ENCODE measurements around the gene RCN1.

The RCN1 gene

GRCh38 chr11:32109138-32109537 lies 18.3 kb downstream of the RCN1 start:
- no peak overlapping the region for H3K4me3 ChIP-seq (ENCODE audit: low read depth, low read length)
- in situ Hi-C loops (cut with HindIII; ENCODE audit: low sequenced_read_pairs): no loop called here
- DNase-seq (ENCODE audit: low read depth, low spot score): peak; percentile 69
- TF ChIP-seq, protein P1, sequence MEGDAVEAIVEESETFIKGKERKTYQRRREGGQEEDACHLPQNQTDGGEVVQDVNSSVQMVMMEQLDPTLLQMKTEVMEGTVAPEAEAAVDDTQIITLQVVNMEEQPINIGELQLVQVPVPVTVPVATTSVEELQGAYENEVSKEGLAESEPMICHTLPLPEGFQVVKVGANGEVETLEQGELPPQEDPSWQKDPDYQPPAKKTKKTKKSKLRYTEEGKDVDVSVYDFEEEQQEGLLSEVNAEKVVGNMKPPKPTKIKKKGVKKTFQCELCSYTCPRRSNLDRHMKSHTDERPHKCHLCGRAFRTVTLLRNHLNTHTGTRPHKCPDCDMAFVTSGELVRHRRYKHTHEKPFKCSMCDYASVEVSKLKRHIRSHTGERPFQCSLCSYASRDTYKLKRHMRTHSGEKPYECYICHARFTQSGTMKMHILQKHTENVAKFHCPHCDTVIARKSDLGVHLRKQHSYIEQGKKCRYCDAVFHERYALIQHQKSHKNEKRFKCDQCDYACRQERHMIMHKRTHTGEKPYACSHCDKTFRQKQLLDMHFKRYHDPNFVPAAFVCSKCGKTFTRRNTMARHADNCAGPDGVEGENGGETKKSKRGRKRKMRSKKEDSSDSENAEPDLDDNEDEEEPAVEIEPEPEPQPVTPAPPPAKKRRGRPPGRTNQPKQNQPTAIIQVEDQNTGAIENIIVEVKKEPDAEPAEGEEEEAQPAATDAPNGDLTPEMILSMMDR (IDR thresholded peaks at IDR 0.05; ENCODE audit: low read depth, low read length): no peak

DNA sequence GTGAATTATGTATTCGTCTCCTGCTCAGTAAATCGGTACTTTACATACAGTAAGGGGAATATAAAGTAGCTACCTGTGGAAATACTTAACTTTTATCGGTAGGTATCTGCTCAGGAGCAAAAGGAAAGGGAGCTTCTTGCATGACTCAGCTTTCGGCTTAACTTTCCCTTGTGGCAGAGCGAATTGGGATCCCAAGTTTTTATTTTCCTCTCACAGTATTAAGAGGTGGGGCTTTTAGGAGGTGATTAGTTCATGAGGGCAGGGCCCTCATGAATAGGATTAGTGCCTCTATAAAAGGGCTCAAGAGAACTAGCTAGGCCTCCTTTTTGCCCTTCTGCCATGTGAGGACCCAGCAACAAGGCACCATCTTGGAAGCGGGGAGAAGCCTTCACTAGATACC lies 18.7 kb downstream of the RCN1 start:
- H3K4me3 ChIP-seq (ENCODE audit: low read depth, low read length): no peak overlapping the region
- no peak for DNase-seq (ENCODE audit: low read depth, low spot score)
- in situ Hi-C loops (cut with HindIII; ENCODE audit: low sequenced_read_pairs): no loop called here
- TF ChIP-seq, protein P1 (IDR thresholded peaks at IDR 0.05; ENCODE audit: low read depth, low read length): no peak

- TF ChIP-seq, protein P1 (IDR thresholded peaks at IDR 0.05; ENCODE audit: low read depth, low read length): no peak
- no peak overlapping the region for H3K4me3 ChIP-seq (ENCODE audit: low read depth, low read length)
- in situ Hi-C loops (cut with HindIII; ENCODE audit: low sequenced_read_pairs): no loop called here
- no peak for DNase-seq (ENCODE audit: low read depth, low spot score)
Observed at GRCh38 chr11:32110795-32111194, 19.9 kb downstream of the RCN1 start.

DNA sequence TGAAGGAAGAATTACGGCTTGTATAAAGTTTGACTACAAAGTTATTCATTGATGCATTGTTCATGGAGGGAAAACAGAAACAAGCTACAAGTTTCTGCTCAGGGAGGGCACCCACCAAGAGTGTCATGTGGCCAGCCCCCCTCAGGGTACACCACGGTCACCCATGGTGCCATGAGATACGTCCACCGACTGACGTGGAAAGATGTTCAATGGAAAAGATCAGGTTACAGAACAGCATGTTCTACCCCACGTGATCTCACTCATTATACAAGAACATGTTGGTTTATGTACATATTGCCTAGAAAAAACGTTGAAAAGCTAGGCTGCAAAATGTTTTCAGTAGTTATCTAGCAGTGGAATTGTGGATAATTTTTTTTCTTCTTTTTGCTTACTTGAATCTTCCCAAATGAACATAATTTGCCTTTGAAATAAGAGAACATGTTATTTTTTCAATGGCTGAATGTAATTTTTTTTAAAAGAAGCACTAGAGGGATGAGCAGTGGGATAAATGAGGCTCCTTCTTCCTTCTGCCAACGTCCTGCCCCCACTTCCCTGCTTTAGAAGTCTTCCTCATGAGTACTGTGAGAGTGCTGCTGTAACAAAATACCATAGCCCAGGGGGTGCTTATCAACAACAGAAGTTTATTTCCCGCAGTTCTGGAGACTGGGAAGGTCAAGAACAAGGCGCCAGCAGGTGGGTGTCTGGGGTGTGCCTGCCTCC lies 22.5 kb downstream of the RCN1 start:
- in situ Hi-C loops (cut with HindIII; ENCODE audit: low sequenced_read_pairs): no loop called here
- TF ChIP-seq, protein P1 (IDR thresholded peaks at IDR 0.05; ENCODE audit: low read depth, low read length): no peak
- peak; percentile 65 for DNase-seq (ENCODE audit: low read depth, low spot score)
- no peak overlapping the region for H3K4me3 ChIP-seq (ENCODE audit: low read depth, low read length)

GRCh38 chr11:32113920-32114203 lies 23.0 kb downstream of the RCN1 start:
- TF ChIP-seq, protein P1 (IDR thresholded peaks at IDR 0.05; ENCODE audit: low read depth, low read length): no peak
- in situ Hi-C loops (cut with HindIII; ENCODE audit: low sequenced_read_pairs): no loop called here
- DNase-seq (ENCODE audit: low read depth, low spot score): no peak
- H3K4me3 ChIP-seq (ENCODE audit: low read depth, low read length): no peak overlapping the region

DNA sequence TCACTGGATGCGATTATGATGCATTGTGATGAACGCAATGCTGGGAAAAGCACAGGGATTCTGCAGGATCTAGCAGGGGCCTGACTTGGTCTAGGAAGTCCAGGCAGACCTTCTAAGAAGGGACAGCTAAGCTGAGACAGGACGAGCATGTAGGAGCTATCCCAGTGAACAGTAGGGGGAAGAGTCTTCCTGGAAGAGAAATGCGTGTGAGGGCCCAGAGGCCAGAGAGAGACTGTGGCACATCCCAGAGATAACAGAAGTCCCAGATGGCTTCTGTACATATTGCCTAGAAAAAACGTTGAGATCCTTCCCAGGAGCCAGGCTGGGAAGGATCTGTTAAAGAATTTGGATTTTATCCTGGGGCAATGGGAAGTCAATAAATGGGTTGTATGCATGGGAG lies 24.6 kb downstream of the RCN1 start:
- TF ChIP-seq, protein P1 (IDR thresholded peaks at IDR 0.05; ENCODE audit: low read depth, low read length): no peak
- in situ Hi-C loops (cut with HindIII; ENCODE audit: low sequenced_read_pairs): no loop called here
- no peak for DNase-seq (ENCODE audit: low read depth, low spot score)
- no peak overlapping the region for H3K4me3 ChIP-seq (ENCODE audit: low read depth, low read length)
